ENCODE measurements around the gene MCOLN3. TPM values are rescaled to one million over a fixed set of nuclear protein-coding genes. Genes with fewer than 3 reads are reported as not detected.
"Not testable (repeated sequence)": the region's sequence is repeated elsewhere in the genome, so short reads cannot be mapped to it uniquely, and the experiment has no call there.

MCOLN3 gene
- total RNA-seq, 1 donor from 2014 or later: not detected

DNA sequence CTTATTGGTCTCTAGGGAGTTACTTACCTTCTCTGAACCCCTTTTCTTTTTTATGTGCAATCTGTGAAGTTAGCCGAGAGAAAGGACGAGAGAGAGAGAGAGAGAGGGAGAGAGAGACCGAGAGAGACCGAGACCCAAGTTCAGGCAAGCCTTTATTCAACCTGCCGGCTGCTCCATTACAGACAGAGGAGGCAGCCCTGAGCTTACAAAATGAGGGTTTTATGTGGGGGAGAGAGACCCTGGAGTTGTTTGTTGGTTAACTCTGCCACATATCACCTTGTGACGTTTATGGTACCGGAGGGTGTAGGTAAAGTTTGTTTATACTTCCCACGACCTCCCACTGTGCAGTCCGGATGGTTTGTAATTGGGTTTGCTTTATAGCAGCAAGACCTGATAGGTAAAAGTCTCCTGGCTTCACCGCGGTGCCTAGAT lies 1.5 kb upstream of the MCOLN3 start:
- DNase-seq (ENCODE audit: low read depth in 2 of 2): no peak

DNA sequence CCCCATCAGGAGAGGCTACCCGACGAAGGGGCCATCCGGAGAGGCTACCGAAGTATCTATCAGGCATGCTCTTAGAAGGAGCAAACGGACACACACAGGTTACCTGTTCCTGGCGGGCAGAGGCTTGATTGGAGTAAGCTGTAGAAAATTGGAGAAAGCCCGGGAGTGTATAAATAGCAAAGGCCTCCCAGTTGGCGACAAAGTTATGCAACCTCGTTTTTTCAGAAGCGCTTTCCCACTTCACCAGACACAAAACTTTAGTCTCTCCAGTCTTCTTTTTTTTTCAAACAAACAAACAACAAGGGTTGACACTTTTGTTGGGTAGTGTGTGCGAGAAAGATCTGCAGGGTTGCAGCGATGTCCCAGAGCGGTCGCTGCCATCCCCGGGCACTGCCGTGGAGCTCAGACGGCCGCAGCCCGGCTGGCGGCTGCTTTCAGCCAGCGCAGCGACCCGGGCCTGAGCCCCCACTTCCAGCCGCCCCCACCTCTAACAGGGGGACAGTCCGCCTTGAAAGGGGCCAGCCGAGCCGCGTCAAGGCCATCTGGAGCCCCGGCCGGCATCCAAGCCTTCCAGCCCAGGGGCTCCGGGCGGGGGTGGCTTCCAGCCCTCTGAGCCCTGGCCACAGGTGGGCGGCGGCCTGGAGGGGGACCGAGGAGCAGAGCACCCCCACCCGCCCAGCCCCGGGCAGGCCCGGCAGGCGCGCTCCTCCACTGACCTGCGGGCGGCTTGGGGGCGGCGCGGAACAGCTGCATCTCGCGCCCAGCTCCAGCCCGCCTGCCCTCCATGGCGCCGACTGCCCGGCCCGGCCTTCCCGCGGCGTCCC lies 616 bp downstream of the MCOLN3 start:
- no peak for DNase-seq (ENCODE audit: low read depth in 2 of 2)

DNA sequence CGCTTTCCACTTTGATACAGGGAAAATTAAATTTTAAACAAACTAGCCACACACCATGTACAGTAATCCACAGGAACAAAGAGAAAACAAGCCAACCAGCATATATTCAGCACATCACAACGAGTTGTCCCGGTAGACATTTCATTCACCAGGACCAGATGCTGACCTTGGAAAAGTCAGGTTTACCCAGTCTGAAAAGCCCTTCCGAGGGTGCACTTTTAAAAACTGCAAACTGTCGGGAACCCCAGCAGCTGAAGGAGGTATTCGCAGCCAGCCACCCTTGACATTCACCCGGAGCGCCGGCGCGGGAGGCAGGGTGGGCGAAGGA lies 1.2 kb downstream of the MCOLN3 start:
- DNase-seq (ENCODE audit: low read depth in 2 of 2): no peak

DNA sequence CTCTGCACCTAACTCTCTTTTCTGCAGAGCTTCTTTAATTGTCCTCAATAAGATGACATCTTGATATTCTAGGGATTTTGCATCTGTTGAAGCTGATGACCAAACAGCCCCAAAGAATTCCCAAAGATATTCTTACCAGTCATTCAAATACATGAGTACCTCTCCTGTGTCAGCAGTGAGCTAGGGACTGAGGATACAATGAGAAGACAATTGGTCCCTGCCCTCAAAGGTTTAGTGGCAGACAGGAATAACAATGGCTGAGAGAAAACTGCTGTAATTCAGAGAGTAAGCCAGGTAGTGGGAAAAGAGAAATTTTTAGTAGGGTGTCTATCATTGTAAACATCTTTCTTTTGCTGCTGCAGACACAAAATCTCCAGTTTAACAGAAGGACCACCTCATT lies 5.9 kb downstream of the MCOLN3 start:
- DNase-seq (ENCODE audit: low read depth in 2 of 2): no peak

DNA sequence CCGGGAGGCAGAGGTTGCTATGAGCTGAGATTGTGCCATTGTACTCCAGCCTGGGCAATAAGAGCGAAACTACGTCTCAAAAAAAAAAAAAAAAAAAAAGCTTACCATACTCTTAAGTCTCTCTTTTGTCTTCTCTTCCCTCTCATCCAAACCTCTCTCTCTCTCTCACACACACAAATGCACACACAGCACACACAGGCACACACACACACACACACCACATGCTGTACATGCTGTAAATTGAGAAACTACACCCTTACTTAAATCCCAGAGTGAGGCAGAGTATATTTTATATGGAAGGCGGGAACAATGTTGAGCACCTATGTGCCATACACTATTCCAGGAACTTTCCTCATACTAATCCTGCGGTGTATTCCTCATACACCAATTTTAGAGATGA lies 6.5 kb downstream of the MCOLN3 start:
- no peak for DNase-seq (ENCODE audit: low read depth in 2 of 2)

DNA sequence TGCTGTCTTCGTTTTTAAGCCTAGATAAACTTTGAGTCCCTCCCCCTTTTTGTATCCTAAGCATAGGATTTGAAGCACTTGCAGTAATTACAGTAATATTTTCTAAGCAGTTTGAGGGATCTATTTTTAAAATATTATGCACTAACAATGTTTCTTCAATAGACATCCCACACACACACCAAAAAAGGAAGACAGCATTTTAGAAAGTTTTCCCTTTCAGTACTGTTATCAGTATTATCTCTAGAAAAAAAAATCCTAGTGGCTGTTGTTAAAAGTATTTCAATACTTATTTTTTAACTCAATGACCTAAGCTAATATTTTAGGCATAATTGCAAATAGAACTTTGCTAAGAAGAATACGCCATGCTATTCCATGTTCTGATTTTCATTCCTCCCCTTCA lies 15.1 kb downstream of the MCOLN3 start:
- DNase-seq (ENCODE audit: low read depth in 2 of 2): no peak

DNA sequence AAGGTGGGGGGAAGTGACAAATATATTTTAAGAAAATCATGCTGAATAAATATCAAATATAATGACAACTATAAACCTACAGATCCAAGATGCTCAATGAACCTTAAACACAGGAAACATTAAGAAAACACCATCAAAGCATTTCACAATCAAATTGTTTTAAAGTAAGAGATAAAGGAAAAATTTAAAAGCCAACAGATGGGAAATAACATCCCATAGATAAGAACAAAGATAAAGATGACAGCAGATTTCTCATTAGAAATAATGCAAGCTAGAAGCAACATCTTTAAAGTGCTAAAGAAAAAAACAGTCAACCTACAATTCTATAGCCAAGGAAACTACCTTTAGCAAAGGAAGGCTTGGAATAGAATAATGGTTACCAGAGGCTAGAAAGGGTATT lies 17.8 kb downstream of the MCOLN3 start:
- DNase-seq (ENCODE audit: low read depth in 2 of 2): no peak

DNA sequence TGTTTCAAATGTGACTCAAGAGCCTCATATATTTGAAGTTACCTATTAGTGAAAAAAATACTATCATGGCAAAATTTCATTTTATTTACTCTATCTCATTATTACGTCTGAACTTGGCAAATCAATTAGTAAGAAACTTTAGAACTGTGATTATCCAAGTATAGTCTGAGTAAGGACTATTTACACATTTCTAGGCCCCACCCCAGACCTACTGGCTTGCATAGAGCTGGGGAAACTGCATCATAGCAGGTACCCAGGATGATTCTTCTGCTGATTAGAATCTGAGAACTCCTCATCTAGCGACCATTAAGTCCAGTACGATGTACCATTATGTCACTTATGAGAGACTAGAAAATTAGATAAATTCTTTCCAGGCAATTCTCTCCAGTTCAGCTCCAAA lies 20.1 kb downstream of the MCOLN3 start:
- DNase-seq (ENCODE audit: low read depth in 2 of 2): no peak

DNA sequence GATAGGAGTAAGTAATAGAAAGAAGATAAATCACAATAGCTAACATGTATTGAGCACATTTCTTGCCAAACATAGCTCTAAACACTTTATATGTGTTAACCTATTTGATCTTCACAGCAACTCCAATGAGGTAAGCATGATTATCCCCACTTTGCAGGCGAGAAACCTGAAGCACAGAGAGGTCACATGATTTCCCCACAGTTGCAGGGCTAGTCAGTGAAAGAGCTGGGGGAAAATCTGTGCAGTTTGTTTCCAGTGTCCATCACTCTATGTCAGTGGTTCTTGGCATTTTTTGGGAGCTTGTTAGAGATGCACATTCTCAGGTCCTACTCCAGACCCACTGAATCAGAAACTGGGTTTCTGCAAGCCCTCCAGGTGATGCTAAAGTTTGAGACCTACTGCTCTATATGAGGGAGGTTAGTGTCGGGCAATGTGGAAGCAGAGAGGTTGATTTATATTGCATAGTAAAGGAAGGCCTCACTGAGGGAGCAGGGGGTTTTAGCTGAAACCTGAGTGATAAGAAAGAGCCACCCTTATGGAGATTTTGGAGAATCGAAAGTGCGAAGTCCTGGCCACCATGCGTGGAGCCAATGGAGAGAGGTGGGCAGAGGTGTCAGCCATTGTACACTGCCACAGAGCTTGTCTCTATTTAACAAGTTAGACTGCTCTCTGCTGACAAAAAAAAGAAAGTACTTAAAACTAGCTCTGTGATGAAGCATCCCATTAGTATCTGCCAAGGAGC lies 20.9 kb downstream of the MCOLN3 start:
- no peak for DNase-seq (ENCODE audit: low read depth in 2 of 2)

DNA sequence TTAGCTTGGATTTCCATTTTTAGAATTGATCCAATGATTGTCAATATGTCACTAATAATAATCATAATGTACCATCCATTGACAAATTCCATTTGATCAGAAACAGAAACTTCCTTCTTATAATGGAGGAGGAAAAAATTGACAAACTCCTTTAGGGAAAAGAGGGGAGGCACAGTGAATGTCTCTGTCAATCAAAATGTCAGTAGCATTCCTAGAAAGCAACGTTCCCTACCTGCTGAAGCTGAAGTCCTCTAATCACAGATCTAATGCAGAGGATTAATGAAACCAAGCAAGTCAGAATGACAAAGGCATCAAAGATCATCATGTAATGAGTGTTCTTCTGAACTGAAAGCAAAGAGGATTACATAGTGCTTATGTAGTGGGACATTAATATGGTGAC lies 22.4 kb downstream of the MCOLN3 start:
- no peak for DNase-seq (ENCODE audit: low read depth in 2 of 2)

DNA sequence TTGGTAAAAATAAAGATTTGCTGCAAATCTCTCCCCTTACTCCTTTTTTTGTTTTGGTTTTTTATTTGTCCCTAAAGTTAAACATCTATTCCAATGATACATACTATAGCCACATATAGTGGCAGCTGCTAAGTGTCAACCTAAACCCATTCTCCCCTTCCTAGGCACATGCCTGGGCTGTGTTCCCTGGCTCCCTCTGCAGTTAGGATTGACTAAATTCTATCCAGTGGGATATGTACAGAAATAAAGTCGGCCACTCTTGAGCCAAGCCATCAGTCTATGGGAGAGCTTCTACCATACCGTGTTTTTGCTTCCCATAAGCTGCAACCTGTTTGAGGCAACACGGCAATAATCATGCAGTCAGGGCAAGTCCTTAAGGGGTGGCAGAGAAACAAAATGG lies 23.6 kb downstream of the MCOLN3 start:
- no peak for DNase-seq (ENCODE audit: low read depth in 2 of 2)

DNA sequence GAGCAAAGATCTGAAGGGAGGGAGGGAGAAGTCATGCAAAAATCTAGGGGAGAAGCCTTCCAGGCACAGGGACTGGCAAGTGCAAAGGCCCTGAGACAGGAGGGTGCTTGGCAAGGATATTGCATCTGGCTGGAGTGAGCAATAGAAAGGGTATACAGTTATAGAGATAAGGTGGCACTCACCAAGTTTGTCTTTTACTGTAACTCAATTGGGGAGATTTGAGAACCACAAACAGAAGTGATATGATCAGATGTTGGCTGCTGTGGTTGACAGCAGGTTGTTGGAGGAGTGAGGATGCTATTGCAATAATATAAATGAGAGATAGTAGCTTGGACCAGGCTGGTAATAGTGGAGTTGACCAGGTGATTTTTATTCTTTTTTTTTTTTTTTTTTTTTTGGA lies 25.6 kb downstream of the MCOLN3 start:
- no peak for DNase-seq (ENCODE audit: low read depth in 2 of 2)

DNA sequence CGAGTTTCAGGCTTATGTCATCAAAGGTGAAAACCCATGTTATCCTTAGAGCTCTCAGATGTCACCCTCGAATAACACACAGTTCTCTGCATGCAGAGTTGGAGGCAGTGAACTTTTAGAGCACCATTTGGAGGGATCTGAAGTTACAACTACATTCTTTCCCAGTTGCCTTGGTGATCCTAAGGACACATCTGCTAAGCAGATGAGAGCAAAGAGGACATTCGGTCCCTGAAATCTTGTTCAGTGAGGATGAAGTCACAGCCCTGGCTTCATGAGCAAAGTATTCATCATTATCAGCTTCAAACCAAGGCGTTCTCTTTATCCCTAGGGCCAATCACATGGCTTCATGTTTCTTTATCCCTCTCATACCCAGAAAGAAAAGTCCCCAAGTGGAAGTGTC lies 28.3 kb downstream of the MCOLN3 start:
- DNase-seq (ENCODE audit: low read depth in 2 of 2): no peak

DNA sequence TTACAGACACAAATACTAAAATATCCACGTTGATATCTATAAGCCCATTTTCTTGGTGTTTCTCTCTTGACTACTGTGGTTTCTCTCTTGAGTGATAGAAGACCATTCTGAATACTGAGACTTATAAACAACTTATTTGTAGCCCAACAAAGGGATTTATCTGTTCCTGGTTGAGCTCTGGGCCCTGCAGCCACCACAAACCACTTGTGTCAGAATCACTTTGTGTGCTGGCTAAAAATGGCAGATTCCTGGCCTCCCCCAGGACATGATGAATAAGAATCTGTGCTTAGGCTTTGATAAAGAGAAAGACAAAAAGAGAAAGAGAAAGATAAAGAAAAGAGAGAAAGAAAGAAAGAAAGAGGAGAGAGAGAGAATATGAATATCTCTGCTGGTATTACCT lies 32.5 kb downstream of the MCOLN3 start:
- no peak for DNase-seq (ENCODE audit: low read depth in 2 of 2)

DNA sequence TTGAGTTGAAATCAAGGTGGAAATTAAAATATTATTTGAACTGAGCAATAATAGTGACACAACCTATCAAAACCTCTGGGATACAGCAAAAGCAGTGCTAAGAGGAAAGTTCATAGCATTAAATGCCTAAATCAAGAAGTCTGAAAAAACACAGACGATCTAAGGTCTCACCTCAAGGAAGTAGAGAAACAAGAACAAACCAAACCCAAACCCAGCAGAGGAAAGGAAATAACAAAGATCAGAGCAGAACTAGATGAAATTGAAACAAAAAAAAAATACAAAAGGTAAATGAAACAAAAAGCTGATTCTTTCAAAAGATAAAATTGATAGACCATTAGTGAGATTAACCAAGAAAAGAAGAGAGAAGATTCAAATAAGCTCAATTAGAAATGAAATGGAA lies 42.7 kb downstream of the MCOLN3 start:
- not testable (repeated sequence) for DNase-seq (ENCODE audit: low read depth in 2 of 2)

DNA sequence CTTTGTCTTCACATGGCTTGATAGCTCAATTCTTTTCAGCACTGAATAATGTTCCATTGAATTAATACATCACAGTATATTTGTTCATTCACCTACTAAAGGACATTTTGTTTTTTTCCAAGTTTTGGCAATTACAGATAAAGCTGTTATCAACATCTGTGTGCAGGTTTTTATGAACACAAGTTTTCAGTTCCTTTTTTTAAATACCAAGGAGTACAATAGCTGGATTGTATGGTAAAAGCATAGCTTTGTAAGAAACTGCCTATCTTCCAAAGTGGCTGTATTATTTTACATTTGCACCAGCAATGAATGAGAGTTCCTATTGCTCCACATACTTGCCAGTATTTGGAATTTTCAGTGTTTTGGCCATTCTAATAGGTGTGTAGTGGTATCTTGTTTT lies 46.6 kb downstream of the MCOLN3 start:
- no peak for DNase-seq (ENCODE audit: low read depth in 2 of 2)

DNA sequence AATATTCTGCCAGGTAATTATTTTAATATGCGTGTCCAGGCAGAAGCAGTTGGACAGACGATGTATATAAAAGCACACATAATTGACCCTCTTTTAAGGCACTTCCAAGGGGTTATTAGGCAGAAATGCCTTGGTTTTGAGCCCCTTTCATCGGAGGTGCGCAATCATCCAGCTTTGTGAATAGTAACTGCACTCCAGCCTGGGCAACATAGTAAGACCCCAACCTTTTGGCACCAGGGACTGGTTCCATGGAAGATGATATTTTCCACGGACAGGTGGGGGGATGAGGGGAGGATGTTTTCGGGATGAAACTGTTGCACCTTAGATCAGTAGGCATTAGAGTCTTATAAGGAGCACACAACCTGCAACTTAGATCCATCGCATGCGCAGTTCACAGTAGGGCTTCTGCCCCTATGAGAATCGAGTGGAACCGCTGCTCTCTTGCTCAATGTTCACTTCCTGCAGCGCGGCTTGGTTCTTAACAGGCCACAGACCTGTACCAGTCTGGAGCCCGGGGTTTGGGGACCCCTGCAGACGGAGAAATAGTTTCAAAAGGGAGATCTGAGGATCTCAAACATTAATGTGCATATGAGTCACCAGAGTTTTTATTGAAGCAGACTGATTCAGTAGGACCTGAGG lies 49.5 kb downstream of the MCOLN3 start:
- DNase-seq (ENCODE audit: low read depth in 2 of 2): no peak

DNA sequence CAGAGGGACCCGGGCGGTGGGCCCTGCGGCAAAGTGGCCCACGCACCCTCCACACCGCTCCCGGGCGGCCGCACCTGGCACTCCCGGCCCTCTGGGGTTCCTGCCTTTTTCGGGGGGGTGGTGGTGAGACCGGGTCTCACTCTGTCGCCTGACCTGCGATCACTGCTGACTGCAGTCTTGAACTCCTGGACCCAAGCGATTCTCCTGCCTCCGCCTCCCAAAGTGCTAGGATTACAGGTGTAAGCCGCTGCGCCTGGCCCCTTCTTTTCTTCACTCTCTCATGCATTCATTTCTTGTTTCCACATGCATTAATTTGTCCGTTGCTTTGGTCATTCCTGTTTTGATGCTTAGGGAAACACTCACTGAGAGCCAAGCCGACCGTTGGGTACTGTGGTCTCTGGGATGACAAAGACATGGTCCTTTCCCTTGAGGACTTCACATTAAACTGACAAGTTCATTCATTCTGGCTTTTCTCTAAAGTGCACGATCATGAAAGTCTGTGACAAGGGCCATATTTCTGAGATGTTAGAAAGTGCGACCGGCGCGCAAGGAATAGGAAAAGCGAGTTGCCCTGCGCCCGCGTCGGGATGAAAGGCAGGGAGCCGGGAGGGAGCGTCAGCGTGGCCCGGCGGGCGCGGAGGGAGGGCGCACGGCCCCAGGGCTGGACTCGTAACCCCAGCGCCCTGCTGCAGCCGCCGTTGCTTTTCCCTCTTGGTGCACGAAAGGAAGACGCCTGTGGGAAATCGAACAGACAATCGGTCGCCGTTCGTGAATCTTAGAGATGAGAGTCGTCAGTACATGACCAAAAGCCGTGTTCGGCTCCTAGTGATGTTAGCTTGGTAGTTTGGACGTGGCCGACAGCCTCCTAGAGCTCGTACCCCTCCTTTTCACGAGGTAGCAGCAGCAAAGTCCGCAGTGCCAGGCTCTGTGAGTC lies 50.4 kb downstream of the MCOLN3 start:
- no peak for DNase-seq (ENCODE audit: low read depth in 2 of 2)

DNA sequence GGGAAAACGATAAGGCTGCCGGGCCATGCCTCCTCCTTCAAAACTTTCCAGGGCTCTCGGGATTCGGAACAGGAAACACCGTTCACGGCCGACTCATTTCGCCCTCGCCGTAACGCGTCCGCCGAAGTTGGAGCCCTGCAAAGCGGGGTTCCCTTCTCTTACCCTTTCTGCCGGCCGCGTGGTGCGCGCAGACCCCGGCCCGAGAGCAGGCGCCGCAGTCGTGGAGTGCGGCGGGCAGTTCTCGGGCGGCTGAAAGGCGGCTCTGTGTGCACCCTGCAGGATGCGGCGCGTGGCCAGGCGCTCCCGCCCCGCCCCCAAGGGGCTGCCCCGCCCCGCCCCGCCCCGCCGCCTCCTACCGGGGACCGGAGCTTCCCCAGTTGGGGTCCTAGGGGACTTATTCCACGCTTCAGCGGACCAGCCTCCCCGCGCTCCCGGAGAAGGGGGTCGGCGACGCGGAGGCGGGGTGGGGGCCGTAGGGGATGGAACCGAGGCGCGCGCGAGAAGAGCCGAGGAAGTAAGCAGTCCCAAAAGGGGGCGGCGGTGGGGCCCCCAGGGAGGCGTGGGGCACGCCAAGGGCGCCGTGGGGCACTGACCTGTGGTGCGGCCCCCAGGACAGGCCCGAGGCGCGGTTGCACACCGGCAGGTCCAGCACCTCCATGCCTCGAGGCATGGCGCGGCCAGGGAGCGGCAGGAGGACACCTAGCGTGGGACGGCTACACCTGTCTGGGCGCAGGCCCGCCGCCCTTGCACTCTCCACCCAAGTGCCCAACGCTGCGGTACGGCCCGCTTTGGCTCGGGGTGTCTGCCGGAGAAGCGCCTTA lies 51.2 kb downstream of the MCOLN3 start, which contains the start of gene MCOLN2:
Gene MCOLN2 (minus strand): TSS at position 268 of the 821 bp plus-strand sequence. CDS start 241 bp downstream, at position 27.
- DNase-seq (ENCODE audit: low read depth in 2 of 2): no peak

DNA sequence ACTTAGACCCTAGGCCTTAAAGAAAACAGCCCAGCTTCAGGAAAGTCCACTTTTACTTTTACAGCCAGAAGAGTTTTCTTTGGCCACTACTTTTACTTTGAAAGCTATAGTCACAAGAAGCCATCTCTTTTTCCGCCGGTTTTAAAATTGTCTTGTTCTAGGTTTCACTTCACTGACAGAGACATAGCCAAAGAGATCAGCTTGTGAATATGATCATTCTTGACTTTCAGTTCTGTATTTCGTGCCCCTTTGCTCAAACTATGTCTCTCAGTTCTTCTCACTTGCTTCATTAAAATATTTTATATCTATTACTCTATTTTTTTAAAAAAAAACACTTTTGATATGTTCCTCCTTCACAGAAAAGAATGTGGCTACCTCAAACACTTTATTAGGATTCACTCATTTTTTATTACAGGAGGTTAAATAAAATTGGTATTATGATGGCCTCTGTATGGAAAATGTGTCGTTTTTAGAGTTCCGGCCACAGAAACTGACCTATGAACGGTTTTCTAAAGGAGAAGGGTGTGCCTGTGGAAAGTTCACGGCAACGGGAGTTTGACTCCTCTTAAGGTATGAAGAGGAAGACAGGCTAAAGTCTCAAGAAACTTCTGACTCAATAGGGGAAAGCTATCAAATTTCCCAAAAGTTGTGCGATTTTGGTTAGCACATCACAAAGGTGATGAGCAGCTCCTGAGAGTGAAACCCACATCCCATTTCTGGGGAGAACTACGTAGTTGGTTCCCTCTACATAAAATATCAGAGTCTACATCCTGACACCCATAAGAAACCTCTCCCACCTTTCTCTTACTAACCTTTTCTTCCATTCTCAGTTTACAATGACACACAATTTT lies 52.6 kb downstream of the MCOLN3 start:
- DNase-seq (ENCODE audit: low read depth in 2 of 2): no peak

Measured in dermis microvascular lymphatic vessel endothelial cell (primary cell).